ENCODE results near the gene GGTLC2.

Gene GGTLC2

GRCh38 chr22:22670076-22670795, 25.8 kb downstream of the GGTLC2 start:
- TF ChIP-seq FOXP2 (optimal IDR thresholded peaks at IDR 0.05; ENCODE audit: borderline replicate concordance, extremely low read depth, extremely low read length, insufficient read depth) (no peak), SIN3A (IDR thresholded peaks at IDR 0.05; ENCODE audit: borderline replicate concordance, insufficient read depth, low read length) (no peak), TAF1 (IDR thresholded peaks at IDR 0.05; ENCODE audit: borderline replicate concordance, insufficient read depth, low read length) (no peak), POLR2AphosphoS5 (IDR thresholded peaks at IDR 0.05; ENCODE audit: low read depth, low read length) (no peak)
- TF ChIP-seq, protein P1, sequence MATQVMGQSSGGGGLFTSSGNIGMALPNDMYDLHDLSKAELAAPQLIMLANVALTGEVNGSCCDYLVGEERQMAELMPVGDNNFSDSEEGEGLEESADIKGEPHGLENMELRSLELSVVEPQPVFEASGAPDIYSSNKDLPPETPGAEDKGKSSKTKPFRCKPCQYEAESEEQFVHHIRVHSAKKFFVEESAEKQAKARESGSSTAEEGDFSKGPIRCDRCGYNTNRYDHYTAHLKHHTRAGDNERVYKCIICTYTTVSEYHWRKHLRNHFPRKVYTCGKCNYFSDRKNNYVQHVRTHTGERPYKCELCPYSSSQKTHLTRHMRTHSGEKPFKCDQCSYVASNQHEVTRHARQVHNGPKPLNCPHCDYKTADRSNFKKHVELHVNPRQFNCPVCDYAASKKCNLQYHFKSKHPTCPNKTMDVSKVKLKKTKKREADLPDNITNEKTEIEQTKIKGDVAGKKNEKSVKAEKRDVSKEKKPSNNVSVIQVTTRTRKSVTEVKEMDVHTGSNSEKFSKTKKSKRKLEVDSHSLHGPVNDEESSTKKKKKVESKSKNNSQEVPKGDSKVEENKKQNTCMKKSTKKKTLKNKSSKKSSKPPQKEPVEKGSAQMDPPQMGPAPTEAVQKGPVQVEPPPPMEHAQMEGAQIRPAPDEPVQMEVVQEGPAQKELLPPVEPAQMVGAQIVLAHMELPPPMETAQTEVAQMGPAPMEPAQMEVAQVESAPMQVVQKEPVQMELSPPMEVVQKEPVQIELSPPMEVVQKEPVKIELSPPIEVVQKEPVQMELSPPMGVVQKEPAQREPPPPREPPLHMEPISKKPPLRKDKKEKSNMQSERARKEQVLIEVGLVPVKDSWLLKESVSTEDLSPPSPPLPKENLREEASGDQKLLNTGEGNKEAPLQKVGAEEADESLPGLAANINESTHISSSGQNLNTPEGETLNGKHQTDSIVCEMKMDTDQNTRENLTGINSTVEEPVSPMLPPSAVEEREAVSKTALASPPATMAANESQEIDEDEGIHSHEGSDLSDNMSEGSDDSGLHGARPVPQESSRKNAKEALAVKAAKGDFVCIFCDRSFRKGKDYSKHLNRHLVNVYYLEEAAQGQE (IDR thresholded peaks at IDR 0.05; ENCODE audit: insufficient read depth in 1 of 2, low read depth in 2 of 2, low read length in 2 of 2) = no peak

DNA sequence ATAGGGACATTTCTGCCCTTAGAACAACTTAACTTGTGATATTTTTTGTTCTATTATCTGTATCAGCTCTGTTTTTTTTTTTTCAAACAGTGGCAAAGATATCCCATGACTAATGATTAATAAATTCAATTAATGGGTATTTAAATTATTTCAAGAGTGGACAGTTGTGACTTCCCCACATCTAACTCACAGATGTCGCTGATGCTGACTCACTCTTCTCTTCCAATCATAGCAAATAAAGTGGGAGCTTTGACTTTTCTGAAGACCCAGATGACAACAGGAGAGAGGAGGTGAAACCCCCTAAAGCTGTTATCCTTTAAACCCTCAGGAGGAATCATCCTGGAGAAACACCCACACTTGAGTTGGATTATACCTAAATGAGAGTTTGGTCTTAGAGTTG, 27.1 kb downstream of the GGTLC2 start:
- TF ChIP-seq TAF1 (IDR thresholded peaks at IDR 0.05; ENCODE audit: borderline replicate concordance, insufficient read depth, low read length) (no peak), SIN3A (IDR thresholded peaks at IDR 0.05; ENCODE audit: borderline replicate concordance, insufficient read depth, low read length) (no peak), POLR2AphosphoS5 (IDR thresholded peaks at IDR 0.05; ENCODE audit: low read depth, low read length) (no peak), FOXP2 (optimal IDR thresholded peaks at IDR 0.05; ENCODE audit: borderline replicate concordance, extremely low read depth, extremely low read length, insufficient read depth) (no peak)
- TF ChIP-seq, protein P1 (IDR thresholded peaks at IDR 0.05; ENCODE audit: insufficient read depth in 1 of 2, low read depth in 2 of 2, low read length in 2 of 2) = no peak

GRCh38 chr22:22673099-22673498, 28.7 kb downstream of the GGTLC2 start:
- no peak for TF ChIP-seq POLR2AphosphoS5 (IDR thresholded peaks at IDR 0.05; ENCODE audit: low read depth, low read length)
- no peak for TF ChIP-seq TAF1 (IDR thresholded peaks at IDR 0.05; ENCODE audit: borderline replicate concordance, insufficient read depth, low read length)
- no peak for TF ChIP-seq SIN3A (IDR thresholded peaks at IDR 0.05; ENCODE audit: borderline replicate concordance, insufficient read depth, low read length)
- TF ChIP-seq FOXP2 (optimal IDR thresholded peaks at IDR 0.05; ENCODE audit: borderline replicate concordance, extremely low read depth, extremely low read length, insufficient read depth) = no peak
- TF ChIP-seq, protein P1 (IDR thresholded peaks at IDR 0.05; ENCODE audit: insufficient read depth in 1 of 2, low read depth in 2 of 2, low read length in 2 of 2) = no peak

- TF ChIP-seq, protein P1 (IDR thresholded peaks at IDR 0.05; ENCODE audit: insufficient read depth in 1 of 2, low read depth in 2 of 2, low read length in 2 of 2) = no peak
- no peak for TF ChIP-seq POLR2AphosphoS5 (IDR thresholded peaks at IDR 0.05; ENCODE audit: low read depth, low read length)
- TF ChIP-seq FOXP2 (optimal IDR thresholded peaks at IDR 0.05; ENCODE audit: borderline replicate concordance, extremely low read depth, extremely low read length, insufficient read depth) = no peak
- TF ChIP-seq SIN3A (IDR thresholded peaks at IDR 0.05; ENCODE audit: borderline replicate concordance, insufficient read depth, low read length) = no peak
- no peak for TF ChIP-seq TAF1 (IDR thresholded peaks at IDR 0.05; ENCODE audit: borderline replicate concordance, insufficient read depth, low read length)
Observed at GRCh38 chr22:22673628-22674027, 29.2 kb downstream of the GGTLC2 start.

Data from PFSK-1 (cell line).